RPMI7951 (cell line): ENCODE results near the gene PLCL2. TPM values are rescaled to one million over a fixed set of nuclear protein-coding genes. Genes with fewer than 3 reads are reported as not detected.
"Not testable (repeated sequence)": the region's sequence is repeated elsewhere in the genome, so short reads cannot be mapped to it uniquely, and the experiment has no call there.

Experiments
- DNase-seq: peaks from one replicate; pipeline ENCODE4 v3.0.0-alpha.2; 2012; ENCODE audit warnings: low read depth
- total RNA-seq: library from RNA; depleted of rRNA; stranded (reverse); fragments of >200 nt; shearing (Covaris generic); gene quantifications from 2 replicates; pipeline ENCODE4 v1.2.3, GENCODE V29; 2014

Gene PLCL2
- total RNA-seq, 1 experiment from 2014 or later: 0.12 TPM

GRCh38 chr3:16961621-16962205 is 77.0 kb downstream of the PLCL2 start:
- DNase-seq: no peak

- DNase-seq: no peak
Observed at GRCh38 chr3:16975083-16975482, 90.3 kb downstream of the PLCL2 start.

- no peak for DNase-seq
Observed at GRCh38 chr3:16978234-16978920, 93.6 kb downstream of the PLCL2 start.

GRCh38 chr3:16978921-16979271 is 94.1 kb downstream of the PLCL2 start:
- no peak for DNase-seq

- not testable (repeated sequence) for DNase-seq
Observed at GRCh38 chr3:16979769-16980515, 95.2 kb downstream of the PLCL2 start.

GRCh38 chr3:16980526-16980925 is 95.8 kb downstream of the PLCL2 start:
- not testable (repeated sequence) for DNase-seq

- DNase-seq: no peak
Observed at GRCh38 chr3:16982460-16982859, 97.7 kb downstream of the PLCL2 start.

DNA sequence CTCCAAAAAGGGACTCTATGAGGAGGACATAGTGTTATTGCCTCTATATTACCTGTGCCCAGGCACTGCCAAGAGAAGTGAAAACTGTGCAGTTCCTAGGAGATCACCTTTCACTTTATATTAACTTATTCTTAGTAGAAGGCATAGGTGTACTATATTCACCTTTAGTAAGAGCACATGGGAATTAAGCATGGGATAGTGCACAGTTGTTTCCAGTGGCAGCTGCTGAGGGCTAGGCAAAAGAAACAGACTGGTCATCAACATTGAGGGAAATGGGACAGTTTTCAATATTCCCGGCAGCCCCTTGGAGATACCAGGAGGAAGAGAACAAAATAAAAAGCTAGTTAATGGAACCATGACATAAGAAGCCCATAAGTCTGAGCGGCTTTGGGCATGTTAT is 100.9 kb downstream of the PLCL2 start:
- no peak for DNase-seq

- no peak for DNase-seq
Observed at GRCh38 chr3:16987141-16987540, 102.4 kb downstream of the PLCL2 start.

DNA sequence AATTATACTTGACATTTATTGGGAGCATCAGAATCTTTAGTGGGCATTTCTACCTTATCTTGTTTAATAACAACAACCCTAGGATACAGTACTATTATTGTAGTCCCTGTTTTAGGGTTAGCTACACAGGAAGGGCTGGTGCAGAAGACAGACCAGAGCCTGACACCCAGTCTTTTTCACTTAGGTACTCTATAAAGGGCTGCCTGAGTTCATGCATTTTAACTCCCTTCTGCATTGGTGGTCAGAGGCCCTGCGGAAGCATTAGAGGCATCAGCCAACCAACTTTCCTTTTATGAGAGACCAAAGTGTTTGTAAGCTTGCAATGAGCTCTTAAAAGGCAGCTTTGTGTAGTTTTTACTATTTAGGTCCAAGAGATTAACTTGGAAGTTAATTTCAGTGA is 105.4 kb downstream of the PLCL2 start:
- DNase-seq: no peak

GRCh38 chr3:16992198-16992597 is 107.4 kb downstream of the PLCL2 start:
- DNase-seq: no peak

DNA sequence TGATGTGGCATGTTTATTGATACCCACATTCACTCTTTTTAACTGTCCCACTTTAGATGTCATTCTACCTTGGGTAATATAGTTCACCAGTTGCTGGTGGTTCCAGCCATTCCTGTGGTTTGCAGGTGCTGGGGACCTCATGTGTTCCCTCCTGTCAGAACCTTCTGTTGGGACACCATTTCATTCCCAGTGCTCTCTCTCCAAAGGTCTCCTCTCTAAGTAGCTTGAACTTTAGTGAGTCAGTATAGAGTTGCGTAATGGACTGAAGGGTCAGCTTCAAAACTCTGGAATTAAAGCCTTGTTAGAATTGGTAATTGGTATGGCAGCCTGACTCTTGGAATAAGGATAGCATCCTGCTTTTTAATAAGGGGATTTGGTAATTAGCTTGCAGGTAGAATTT is 108.5 kb downstream of the PLCL2 start:
- no peak for DNase-seq

DNA sequence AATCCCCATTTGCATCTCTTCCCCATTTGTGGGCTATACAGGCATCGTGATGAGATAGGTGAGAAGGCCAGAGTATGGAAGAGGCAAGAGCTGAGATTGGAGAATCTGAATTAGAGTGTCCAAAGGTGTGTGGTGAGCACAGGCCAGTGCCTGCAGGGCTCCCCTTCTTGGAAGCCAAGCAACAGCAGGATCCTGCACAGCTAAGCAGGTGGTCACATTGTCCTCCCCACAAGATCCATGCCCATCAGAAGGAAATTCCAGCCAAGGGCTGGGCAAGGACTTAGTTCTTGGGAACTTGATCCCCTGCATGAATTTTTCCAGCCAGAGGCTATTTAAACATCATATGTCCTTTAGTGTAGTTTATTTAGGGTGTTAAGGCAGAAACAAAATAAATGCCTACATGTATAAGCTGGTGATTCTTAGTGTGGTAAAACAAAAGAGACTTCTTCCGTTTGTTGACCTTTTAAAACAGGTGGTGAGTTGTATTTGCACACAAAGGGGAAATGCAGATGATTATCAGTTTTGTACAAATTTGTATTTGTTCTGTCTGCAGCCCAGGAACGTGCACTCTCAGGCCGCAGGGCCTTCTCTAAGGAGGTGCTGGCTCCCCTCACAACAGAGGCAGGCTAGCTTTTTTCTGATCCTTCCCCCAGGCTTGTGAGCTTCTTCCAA is 110.2 kb downstream of the PLCL2 start:
- no peak for DNase-seq

DNA sequence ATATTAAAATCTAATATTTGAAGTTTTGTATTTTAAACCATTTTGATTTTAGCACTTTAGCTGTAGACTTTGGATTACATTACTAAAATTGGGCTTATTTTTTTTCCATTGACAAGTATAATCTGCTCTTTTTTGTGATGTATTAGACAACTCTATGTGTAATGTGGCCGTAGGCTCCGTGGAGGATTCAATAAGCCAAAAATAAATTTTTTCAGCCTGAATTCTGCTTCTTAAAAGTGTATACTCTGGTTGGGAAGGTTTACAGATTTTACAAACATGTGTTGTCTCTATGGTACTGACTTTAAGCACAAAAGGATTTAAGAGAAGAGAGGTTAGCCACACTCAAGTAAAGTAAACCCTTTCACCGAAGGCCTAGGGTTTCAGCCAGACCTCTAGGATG is 110.8 kb downstream of the PLCL2 start:
- no peak for DNase-seq

DNA sequence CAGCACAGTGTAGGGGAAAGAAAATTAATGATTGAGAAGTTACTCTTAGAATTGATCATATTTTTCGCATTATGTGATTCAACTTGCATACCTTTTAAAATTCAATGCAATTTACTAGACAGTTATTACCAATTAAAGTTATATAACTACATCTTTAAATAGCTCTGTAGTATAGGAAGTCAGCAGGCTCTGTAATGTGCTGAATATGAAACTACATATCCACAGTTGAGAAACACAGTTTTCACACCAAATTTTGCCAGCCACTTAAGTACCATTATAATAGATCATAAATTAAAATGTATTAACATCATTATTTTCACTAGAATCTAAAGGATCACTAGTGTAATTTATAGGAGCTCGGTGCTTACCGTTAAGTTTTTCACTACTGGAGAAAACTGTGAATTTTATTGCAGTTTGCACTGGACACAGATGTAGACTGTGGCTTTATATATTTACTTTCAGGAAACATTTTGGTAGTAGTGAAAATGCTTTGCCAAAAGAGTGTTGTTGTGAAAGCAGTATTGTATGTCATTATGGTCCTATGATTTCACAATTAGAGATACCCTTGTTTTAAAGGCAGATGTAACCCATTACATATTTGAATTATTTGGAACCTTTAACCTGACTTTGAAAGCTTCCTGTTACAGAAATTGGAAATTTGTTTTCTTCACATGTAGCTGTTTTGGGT is 113.6 kb downstream of the PLCL2 start:
- no peak for DNase-seq

DNA sequence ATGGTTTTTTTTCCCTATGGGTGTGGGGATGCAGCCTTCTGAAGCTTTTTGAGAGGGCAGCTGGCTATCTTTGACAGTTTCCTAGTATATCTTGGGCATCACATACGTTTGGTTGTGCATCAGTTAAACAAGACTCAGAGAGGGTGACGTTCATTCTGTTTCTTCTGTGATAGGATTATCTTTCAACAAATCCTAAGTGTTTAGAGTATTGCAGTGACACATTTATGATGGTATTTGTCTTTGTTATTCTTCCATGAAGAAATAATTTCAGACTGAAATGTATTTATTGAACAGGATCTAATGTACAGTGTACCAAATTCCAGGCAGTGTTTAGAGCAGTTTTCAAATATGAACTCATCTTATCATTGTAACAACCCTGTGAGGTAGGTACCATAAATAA is 114.4 kb downstream of the PLCL2 start:
- DNase-seq: no peak

- no peak for DNase-seq
Observed at GRCh38 chr3:16999871-17000270, 115.1 kb downstream of the PLCL2 start.

- no peak for DNase-seq
Observed at GRCh38 chr3:17003457-17003856, 118.7 kb downstream of the PLCL2 start.

DNA sequence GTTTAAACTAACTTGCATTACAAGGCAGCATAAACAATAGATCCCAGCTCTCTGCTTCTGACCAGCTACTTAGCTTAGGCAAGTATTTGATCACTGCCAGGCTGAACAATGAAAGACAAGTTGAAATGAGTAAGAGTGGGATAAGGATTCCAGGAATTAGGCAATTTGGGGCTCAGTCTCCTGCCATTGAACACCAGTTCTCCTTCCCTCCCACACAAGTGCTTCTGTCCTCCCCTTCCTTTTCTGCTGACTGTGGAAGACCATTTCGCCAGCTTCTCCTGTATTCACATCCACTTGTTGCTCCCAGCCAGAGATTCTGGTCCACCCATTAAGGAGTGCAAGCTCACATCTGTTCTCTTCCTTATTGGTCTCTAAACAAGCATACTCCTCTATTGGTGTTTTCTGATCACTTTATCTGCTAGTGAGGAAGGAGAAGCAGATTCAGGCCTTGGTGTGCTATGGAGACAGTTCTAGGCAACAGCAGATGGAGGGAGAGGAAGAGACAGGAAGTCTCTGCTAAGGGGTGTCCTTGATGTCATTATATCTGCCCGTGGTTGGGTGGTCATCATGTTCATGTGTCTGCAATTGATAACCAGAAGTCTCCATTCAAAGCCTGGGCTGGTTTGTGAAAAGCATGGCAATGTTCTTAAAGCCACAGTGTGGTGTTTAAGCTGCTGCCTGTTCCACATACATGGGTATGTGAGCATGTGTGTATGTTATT is 121.5 kb downstream of the PLCL2 start:
- no peak for DNase-seq

GRCh38 chr3:17007284-17007683 is 122.5 kb downstream of the PLCL2 start:
- no peak for DNase-seq

DNA sequence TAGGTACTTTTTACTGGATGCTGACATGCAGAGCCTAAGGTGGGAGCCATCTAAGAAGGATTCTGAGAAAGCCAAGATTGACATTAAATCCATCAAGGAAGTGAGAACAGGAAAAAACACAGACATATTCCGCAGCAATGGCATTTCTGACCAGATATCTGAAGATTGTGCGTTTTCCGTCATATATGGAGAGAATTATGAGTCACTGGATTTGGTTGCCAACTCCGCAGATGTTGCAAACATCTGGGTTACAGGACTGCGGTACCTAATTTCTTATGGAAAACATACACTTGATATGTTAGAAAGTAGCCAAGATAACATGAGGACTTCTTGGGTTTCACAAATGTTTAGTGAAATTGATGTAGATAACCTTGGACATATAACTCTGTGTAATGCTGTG is 125.1 kb downstream of the PLCL2 start:
- DNase-seq: peak; percentile 3
